H1 (cell line): Measurements from ENCODE around the gene SUSD6.

Experiments
- BACH1 ChIP-seq: IDR thresholded peaks from 2 replicates; pipeline ENCODE4 v1.6.1; 2012; ENCODE audit warnings: low read length, improper control_type of control experiment
- POLR2A ChIP-seq, 2 experiments: IDR thresholded peaks; 1 replicate in 1 of 2; 2 replicates in 1 of 2; pipeline ENCODE4 v1.6.1; 2011; ENCODE audit warnings: low read depth in 2 of 2, low read length in 2 of 2, mild to moderate bottlenecking in 2 of 2; ENCODE audit errors: control extremely low read depth in 1 of 2
- POLR2AphosphoS5 ChIP-seq: IDR thresholded peaks from 2 replicates; pipeline ENCODE4 v1.6.1; 2011; ENCODE audit warnings: low read depth, low read length
- TF ChIP-seq, protein P1 (sequence below), 3 experiments: IDR thresholded peaks; 1 replicate in 2 of 3; 2 replicates in 1 of 3; pipeline versions ENCODE4 v1.5.1 to v1.6.1; 2011; ENCODE audit warnings: low read length in 3 of 3, mild to moderate bottlenecking in 3 of 3, inconsistent platforms in 2 of 3, low read depth in 1 of 3, moderate library complexity in 1 of 3; ENCODE audit not compliant: insufficient read depth in 1 of 3; ENCODE audit errors: control extremely low read depth in 1 of 3

DNA sequence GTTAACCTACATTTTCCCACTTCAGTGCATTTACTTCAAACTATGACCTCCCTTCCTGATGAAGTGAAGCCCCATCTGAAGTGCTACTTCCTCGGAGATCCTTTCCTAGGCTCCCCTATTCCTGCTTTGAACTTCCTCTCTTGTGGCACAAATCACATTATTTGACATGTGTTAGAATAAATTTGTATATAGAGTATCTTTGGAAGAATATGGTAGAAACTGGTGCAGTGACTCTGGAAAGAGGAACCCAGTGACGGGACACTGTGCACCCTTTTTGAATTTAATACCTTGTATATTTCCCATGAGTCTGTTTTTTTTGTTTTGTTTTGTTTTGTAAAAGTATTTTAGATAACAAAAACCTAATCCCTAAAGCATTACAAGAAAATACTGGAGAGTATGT, 89.2 kb downstream of the SUSD6 start:
- no peak for TF ChIP-seq POLR2AphosphoS5
- TF ChIP-seq, protein P1, sequence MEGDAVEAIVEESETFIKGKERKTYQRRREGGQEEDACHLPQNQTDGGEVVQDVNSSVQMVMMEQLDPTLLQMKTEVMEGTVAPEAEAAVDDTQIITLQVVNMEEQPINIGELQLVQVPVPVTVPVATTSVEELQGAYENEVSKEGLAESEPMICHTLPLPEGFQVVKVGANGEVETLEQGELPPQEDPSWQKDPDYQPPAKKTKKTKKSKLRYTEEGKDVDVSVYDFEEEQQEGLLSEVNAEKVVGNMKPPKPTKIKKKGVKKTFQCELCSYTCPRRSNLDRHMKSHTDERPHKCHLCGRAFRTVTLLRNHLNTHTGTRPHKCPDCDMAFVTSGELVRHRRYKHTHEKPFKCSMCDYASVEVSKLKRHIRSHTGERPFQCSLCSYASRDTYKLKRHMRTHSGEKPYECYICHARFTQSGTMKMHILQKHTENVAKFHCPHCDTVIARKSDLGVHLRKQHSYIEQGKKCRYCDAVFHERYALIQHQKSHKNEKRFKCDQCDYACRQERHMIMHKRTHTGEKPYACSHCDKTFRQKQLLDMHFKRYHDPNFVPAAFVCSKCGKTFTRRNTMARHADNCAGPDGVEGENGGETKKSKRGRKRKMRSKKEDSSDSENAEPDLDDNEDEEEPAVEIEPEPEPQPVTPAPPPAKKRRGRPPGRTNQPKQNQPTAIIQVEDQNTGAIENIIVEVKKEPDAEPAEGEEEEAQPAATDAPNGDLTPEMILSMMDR (IDR thresholded peaks at IDR 0.05; ENCODE audit: control extremely low read depth in 1 of 3, insufficient read depth in 1 of 3, low read depth in 1 of 3, low read length in 3 of 3): no peak
- no peak for TF ChIP-seq POLR2A (IDR thresholded peaks at IDR 0.05; ENCODE audit: control extremely low read depth in 1 of 2, low read depth in 2 of 2, low read length in 2 of 2)
- no peak for TF ChIP-seq BACH1
